Adrenal gland (tissue), 5 donors: ENCODE data around the gene PTGES.
"Not testable (repeated sequence)": the region's sequence is repeated elsewhere in the genome, so short reads cannot be mapped to it uniquely, and the experiment has no call there.

Experiments used
- CTCF ChIP-seq, 6 experiments: fragments of 450-650 bp in 4 of 6; fragments of 200-600 bp in 2 of 6; sonication (generic) in 1 of 6; IDR thresholded peaks; 1 replicate in 5 of 6; 2 replicates in 1 of 6; pipeline versions ENCODE4 v1.5.1 to v1.8.0; 2016 to 2021; ENCODE audit warnings: antibody characterized with exemption in 6 of 6, mild to moderate bottlenecking in 2 of 6, moderate library complexity in 1 of 6
- POLR2A ChIP-seq, 2 donors: fragments of 450-650 bp; IDR thresholded peaks; one replicate each; pipeline ENCODE4 v1.6.1; 2017; ENCODE audit warnings: antibody characterized with exemption in 2 of 2, mild to moderate bottlenecking in 2 of 2, moderate library complexity in 1 of 2
- donor health status: DM: no; HTN: no; CAD: no.

GRCh38 chr9:129749052-129749451, 3.8 kb downstream of the PTGES start:
- not testable (repeated sequence) for TF ChIP-seq CTCF, POLR2A (IDR thresholded peaks at IDR 0.05)
